Measurements from ENCODE around the gene ARHGAP26. TPM values are rescaled to one million over a fixed set of nuclear protein-coding genes. Genes with fewer than 3 reads are reported as not detected.
A peak's percentile ranks its signal among the peaks of the same experiment; 100 is the strongest.

The ARHGAP26 gene
- total and polyA plus RNA-seq, 5 donors from 2014 or later, result 2.8 to 40.5 (median 5.4) TPM

DNA sequence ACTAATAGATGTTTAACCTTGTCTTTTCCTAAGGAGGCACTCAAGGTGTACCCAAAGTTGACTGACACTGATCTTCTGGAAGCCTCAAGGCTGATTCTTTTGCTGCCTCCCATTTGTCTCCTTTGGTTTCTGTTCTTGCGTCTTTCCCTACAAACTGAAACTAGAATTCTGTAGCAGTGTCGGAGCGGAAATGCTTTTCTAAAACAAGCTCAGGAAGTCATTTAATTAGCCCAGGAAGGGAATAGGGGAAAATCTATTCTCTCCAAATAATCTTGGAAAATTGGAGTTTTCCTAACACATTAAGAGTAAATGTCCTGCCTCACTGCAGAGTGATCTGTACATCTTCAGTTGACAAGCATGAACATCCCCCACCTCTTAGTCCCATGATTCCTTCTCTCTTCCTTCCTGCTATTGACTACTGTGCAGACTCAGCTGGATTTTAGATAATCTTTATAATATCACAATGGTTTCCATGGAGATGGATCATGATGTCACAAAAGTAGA lies 450.6 kb downstream of the ARHGAP26 start:
- peak overlapping the region in 2 of 3 donors; percentile 87 to 94 for H3K27ac Mint-ChIP-seq
- Histone ChIP-seq H3K4me3 (ENCODE audit: low read depth, low read length) (no peak overlapping the region), H3K4me1 (ENCODE audit: control insufficient read depth, insufficient read depth, low read length, poor library complexity, severe bottlenecking) (peaks cover 24% of the 10 kb centered on the region), H3K27ac (ENCODE audit: insufficient read depth, low read length, poor library complexity, severe bottlenecking) (no peak overlapping the region), H3K9me3 (ENCODE audit: control insufficient read depth in 2 of 2, low read length in 2 of 2) (no peaks in the 10 kb centered on the region), H3K27me3 (ENCODE audit: control insufficient read depth, insufficient read depth, low read length) (no peaks in the 10 kb centered on the region), H3K36me3 (ENCODE audit: control insufficient read depth, insufficient read depth, low read length) (no peaks in the 10 kb centered on the region)
- H3K4me1 Mint-ChIP-seq, result peaks cover 11 to 45% (median 30%) of the 10 kb centered on the region in 4 donors
- no peaks in the 10 kb centered on the region for H3K9me3 Mint-ChIP-seq
- ATAC-seq (ENCODE audit: low read depth in 2 of 2), result no peak
- no peaks in the 10 kb centered on the region for H3K27me3 Mint-ChIP-seq
- peak overlapping the region in 1 of 4 donors; percentile 26 for H3K4me3 Mint-ChIP-seq
- no peak for DNase-seq
- H3K36me3 Mint-ChIP-seq, result peaks cover 13% of the 10 kb centered on the region

DNA sequence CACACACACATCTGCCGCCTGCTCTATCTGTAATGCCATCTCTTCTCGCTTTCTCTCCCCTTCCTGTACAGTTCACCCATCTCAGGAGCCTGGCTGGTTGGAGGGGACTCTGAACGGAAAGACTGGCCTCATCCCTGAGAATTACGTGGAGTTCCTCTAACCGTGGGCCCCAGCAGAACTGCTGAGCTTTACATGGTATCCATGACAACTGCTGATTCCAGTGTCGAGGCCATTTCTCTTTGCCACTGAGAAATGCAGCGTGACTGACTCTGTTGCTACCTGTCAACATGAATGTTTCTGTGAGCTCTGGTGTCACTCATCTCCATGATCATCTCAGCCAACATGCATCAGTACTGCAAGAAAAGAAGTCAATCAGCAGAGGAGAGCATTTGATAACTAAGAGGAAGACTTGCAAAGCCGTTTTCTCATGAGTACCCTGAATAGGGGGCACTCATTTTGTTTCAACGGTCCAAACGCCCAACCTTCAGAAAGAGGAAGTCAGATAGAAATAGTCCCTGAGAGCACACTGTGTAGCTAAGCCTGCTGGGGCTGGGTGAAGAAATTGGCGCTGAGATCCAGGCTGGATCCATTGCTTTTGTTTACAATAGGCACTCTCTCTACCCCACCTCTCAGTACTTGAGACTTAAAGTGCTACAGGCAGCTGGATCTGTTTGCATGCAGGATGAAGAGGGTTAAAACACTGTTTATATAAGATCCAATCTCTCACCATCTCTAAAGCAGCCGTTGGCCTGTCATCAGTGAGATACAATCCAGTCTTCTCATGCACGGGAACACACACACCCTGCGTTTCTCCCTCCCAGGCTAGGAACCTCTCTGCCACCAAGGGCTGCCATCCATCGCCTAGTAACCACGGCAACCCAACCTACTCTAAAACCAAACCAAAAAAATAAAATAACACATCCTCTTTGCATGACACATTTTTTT lies 452.4 kb downstream of the ARHGAP26 start:
- peak overlapping the region; percentile 47 to 87 (median 72) for H3K4me3 Mint-ChIP-seq
- DNase-seq (peak; percentile 34 to 69 (median 67)), ATAC-seq (ENCODE audit: low read depth in 2 of 2) (peak; percentile 63 to 66)
- Histone ChIP-seq H3K36me3 (ENCODE audit: control insufficient read depth, insufficient read depth, low read length) (no peaks in the 10 kb centered on the region), H3K4me1 (ENCODE audit: control insufficient read depth, insufficient read depth, low read length, poor library complexity, severe bottlenecking) (peaks cover 30% of the 10 kb centered on the region), H3K27me3 (ENCODE audit: control insufficient read depth, insufficient read depth, low read length) (no peaks in the 10 kb centered on the region), H3K9me3 (ENCODE audit: control insufficient read depth in 2 of 2, low read length in 2 of 2) (no peaks in the 10 kb centered on the region), H3K27ac (ENCODE audit: insufficient read depth, low read length, poor library complexity, severe bottlenecking) (peak overlapping the region; percentile 84), H3K4me3 (ENCODE audit: low read depth, low read length) (peak overlapping the region; percentile 74)
- H3K36me3 Mint-ChIP-seq, result peaks cover 9% of the 10 kb centered on the region
- no peaks in the 10 kb centered on the region for H3K9me3 Mint-ChIP-seq
- H3K27me3 Mint-ChIP-seq, result no peaks in the 10 kb centered on the region
- H3K4me1 Mint-ChIP-seq, result peaks cover 11 to 56% (median 32%) of the 10 kb centered on the region in 4 donors
- peak overlapping the region; percentile 83 to 94 (median 91) for H3K27ac Mint-ChIP-seq

DNA sequence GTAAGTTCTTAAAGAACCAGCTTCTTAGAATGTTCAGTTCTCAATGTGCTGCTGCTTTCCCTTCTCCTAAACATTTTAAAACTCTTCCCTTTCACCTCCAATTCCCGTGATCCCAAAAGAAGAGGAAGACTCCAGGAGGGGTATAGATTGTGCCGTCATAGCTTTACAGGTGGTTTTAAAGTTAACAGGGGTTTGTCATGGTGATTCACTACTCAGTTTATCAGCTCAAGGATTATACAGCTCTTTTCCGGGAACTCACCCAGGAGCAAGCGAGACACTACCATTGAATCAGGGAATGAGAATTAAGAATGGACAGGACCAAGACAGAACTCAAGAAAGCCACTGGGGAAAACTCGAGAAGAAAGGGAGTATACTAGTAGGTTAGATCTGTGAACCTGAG lies 454.5 kb downstream of the ARHGAP26 start:
- DNase-seq (no peak), ATAC-seq (ENCODE audit: low read depth in 2 of 2) (no peak)
- peaks cover 19 to 73% (median 44%) of the 10 kb centered on the region in 4 donors for H3K4me1 Mint-ChIP-seq
- Histone ChIP-seq H3K36me3 (ENCODE audit: control insufficient read depth, insufficient read depth, low read length) (no peaks in the 10 kb centered on the region), H3K27me3 (ENCODE audit: control insufficient read depth, insufficient read depth, low read length) (no peaks in the 10 kb centered on the region), H3K9me3 (ENCODE audit: control insufficient read depth in 2 of 2, low read length in 2 of 2) (no peaks in the 10 kb centered on the region), H3K4me3 (ENCODE audit: low read depth, low read length) (no peak overlapping the region), H3K4me1 (ENCODE audit: control insufficient read depth, insufficient read depth, low read length, poor library complexity, severe bottlenecking) (peaks cover 47% of the 10 kb centered on the region), H3K27ac (ENCODE audit: insufficient read depth, low read length, poor library complexity, severe bottlenecking) (no peak overlapping the region)
- no peaks in the 10 kb centered on the region for H3K27me3 Mint-ChIP-seq
- H3K36me3 Mint-ChIP-seq, result peaks cover 5% of the 10 kb centered on the region
- H3K4me3 Mint-ChIP-seq, result peak overlapping the region in 1 of 4 donors; percentile 9
- no peaks in the 10 kb centered on the region for H3K9me3 Mint-ChIP-seq
- H3K27ac Mint-ChIP-seq, result peak overlapping the region in 2 of 3 donors; percentile 26 to 94

DNA sequence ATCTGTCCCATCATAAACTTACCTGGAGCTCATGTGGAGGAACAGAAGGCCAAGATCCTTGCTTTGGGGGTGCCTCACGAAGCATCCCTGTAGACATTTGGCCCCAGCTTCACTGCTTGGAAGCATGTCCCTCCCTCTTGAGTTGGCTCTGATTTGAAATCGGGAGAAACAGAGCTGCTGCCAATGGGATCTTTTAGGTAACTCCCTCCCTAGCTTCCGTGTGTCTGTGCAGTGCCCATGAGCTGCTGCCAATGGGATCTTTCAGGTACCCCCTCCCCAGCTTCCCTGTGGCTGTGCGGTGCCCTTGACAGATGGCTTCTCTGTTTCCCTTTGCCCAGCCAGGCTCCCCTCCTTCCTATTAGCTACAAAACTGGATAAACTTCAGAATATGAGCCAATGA lies 455.3 kb downstream of the ARHGAP26 start:
- peak overlapping the region in 2 of 3 donors; percentile 39 to 49 for H3K27ac Mint-ChIP-seq
- no peaks in the 10 kb centered on the region for H3K9me3 Mint-ChIP-seq
- H3K36me3 ChIP-seq (ENCODE audit: control insufficient read depth, insufficient read depth, low read length), result no peaks in the 10 kb centered on the region
- H3K9me3 ChIP-seq (ENCODE audit: control insufficient read depth in 2 of 2, low read length in 2 of 2), result no peaks in the 10 kb centered on the region
- H3K27ac ChIP-seq (ENCODE audit: insufficient read depth, low read length, poor library complexity, severe bottlenecking), result no peak overlapping the region
- DNase-seq (no peak), ATAC-seq (ENCODE audit: low read depth in 2 of 2) (no peak)
- peaks cover 5% of the 10 kb centered on the region for H3K36me3 Mint-ChIP-seq
- H3K4me3 Mint-ChIP-seq, result no peak overlapping the region
- peaks cover 56% of the 10 kb centered on the region for H3K4me1 ChIP-seq (ENCODE audit: control insufficient read depth, insufficient read depth, low read length, poor library complexity, severe bottlenecking)
- H3K27me3 ChIP-seq (ENCODE audit: control insufficient read depth, insufficient read depth, low read length), result no peaks in the 10 kb centered on the region
- peaks cover 28 to 79% (median 52%) of the 10 kb centered on the region in 4 donors for H3K4me1 Mint-ChIP-seq
- no peaks in the 10 kb centered on the region for H3K27me3 Mint-ChIP-seq
- H3K4me3 ChIP-seq (ENCODE audit: low read depth, low read length), result no peak overlapping the region

DNA sequence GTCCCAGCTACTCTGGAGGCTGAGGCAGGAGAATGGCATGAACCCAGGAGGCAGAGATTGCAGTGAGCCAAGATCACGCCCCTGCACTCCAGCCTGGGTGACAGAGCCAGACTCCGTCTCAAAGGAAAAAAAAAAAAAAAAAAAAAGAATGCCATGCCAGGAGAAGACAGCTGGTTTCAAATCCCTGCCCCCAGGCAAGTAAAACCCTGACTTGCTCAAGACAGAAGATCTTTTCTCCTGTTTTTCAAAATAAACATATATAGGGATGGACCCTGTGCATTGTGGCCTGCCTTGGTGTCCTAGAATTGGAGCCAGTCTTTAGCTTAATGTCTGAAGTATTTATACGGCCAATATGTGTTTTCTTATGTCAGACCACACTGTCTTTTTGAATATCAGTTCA lies 456.2 kb downstream of the ARHGAP26 start:
- Mint-ChIP-seq H3K36me3 (peaks cover 5% of the 10 kb centered on the region), H3K27ac (peak overlapping the region in 2 of 3 donors; percentile 52 to 99)
- ATAC-seq (ENCODE audit: low read depth in 2 of 2), result no peak

DNA sequence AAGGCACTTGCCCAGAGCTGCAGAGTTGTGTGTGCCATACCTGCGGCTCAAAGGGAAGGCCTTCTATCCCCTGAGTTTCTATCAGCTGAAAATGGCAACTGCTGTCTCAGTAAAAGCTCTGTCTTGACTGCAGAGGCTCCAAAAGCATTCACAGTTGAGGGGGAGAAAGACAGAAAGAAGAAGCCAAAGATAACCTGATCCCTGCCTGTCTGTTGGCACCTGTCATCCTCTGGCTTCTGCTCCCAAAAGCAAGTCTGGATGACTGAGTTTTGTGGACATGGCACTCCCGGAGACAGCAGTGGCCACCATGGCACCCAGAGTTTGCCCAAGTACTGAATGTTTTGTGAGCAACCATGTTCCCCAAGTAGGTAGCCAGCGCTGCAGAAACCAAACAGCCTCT lies 456.7 kb downstream of the ARHGAP26 start:
- H3K9me3 ChIP-seq (ENCODE audit: control insufficient read depth in 2 of 2, low read length in 2 of 2), result no peaks in the 10 kb centered on the region
- no peak for ATAC-seq (ENCODE audit: low read depth in 2 of 2)
- DNase-seq, result no peak
- H3K36me3 ChIP-seq (ENCODE audit: control insufficient read depth, insufficient read depth, low read length), result no peaks in the 10 kb centered on the region
- Mint-ChIP-seq H3K27me3 (no peaks in the 10 kb centered on the region), H3K4me3 (peak overlapping the region in 1 of 4 donors; percentile 5), H3K4me1 (peaks cover 26 to 75% (median 47%) of the 10 kb centered on the region in 4 donors), H3K9me3 (no peaks in the 10 kb centered on the region), H3K36me3 (peaks cover 5% of the 10 kb centered on the region), H3K27ac (peak overlapping the region; percentile 41 to 99 (median 52))
- H3K4me3 ChIP-seq (ENCODE audit: low read depth, low read length), result no peak overlapping the region
- no peak overlapping the region for H3K27ac ChIP-seq (ENCODE audit: insufficient read depth, low read length, poor library complexity, severe bottlenecking)
- peaks cover 56% of the 10 kb centered on the region for H3K4me1 ChIP-seq (ENCODE audit: control insufficient read depth, insufficient read depth, low read length, poor library complexity, severe bottlenecking)
- no peaks in the 10 kb centered on the region for H3K27me3 ChIP-seq (ENCODE audit: control insufficient read depth, insufficient read depth, low read length)

More for the DNA sequence above, 456.2 kb downstream of the ARHGAP26 start:
- Histone ChIP-seq H3K27ac (ENCODE audit: insufficient read depth, low read length, poor library complexity, severe bottlenecking) (no peak overlapping the region), H3K9me3 (ENCODE audit: control insufficient read depth in 2 of 2, low read length in 2 of 2) (no peaks in the 10 kb centered on the region), H3K4me1 (ENCODE audit: control insufficient read depth, insufficient read depth, low read length, poor library complexity, severe bottlenecking) (peaks cover 61% of the 10 kb centered on the region), H3K27me3 (ENCODE audit: control insufficient read depth, insufficient read depth, low read length) (no peaks in the 10 kb centered on the region), H3K4me3 (ENCODE audit: low read depth, low read length) (no peak overlapping the region), H3K36me3 (ENCODE audit: control insufficient read depth, insufficient read depth, low read length) (no peaks in the 10 kb centered on the region)
- H3K27me3 Mint-ChIP-seq, result no peaks in the 10 kb centered on the region
- peaks cover 26 to 80% (median 51%) of the 10 kb centered on the region in 4 donors for H3K4me1 Mint-ChIP-seq
- no peaks in the 10 kb centered on the region for H3K9me3 Mint-ChIP-seq
- DNase-seq, result no peak
- H3K4me3 Mint-ChIP-seq, result no peak overlapping the region

DNA sequence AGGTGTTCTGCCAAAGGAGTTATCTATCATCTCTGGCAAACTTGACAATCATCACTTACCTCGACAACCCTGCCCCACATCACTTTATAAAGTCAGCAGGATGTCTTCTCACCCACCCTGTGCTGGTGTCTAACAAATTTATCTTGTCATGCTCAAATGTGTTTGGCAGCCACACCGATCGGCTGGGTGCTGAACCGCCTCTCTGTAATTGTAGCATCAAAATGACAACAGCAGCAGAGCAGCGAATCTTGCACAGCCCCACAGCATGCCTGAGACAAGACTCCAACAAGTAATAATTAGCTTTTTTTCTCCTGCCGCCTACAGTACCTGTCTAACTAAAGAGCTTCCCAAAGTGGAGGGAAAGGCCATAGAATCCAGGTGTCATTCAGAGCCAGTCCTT lies 457.1 kb downstream of the ARHGAP26 start:
- Histone ChIP-seq H3K36me3 (ENCODE audit: control insufficient read depth, insufficient read depth, low read length) (no peaks in the 10 kb centered on the region), H3K27me3 (ENCODE audit: control insufficient read depth, insufficient read depth, low read length) (no peaks in the 10 kb centered on the region), H3K4me3 (ENCODE audit: low read depth, low read length) (no peak overlapping the region), H3K4me1 (ENCODE audit: control insufficient read depth, insufficient read depth, low read length, poor library complexity, severe bottlenecking) (peaks cover 52% of the 10 kb centered on the region), H3K27ac (ENCODE audit: insufficient read depth, low read length, poor library complexity, severe bottlenecking) (no peak overlapping the region), H3K9me3 (ENCODE audit: control insufficient read depth in 2 of 2, low read length in 2 of 2) (no peaks in the 10 kb centered on the region)
- Mint-ChIP-seq H3K27ac (peak overlapping the region; percentile 41 to 99 (median 52)), H3K27me3 (no peaks in the 10 kb centered on the region), H3K4me3 (peak overlapping the region in 1 of 4 donors; percentile 15), H3K9me3 (no peaks in the 10 kb centered on the region), H3K4me1 (peaks cover 24 to 71% (median 42%) of the 10 kb centered on the region in 4 donors), H3K36me3 (peaks cover 5% of the 10 kb centered on the region)
- ATAC-seq (ENCODE audit: low read depth in 2 of 2) (no peak), DNase-seq (no peak)
